Measurements from ENCODE around the gene FAM184B.
A peak's percentile ranks its signal among the peaks of the same experiment; 100 is the strongest.

FAM184B gene

DNA sequence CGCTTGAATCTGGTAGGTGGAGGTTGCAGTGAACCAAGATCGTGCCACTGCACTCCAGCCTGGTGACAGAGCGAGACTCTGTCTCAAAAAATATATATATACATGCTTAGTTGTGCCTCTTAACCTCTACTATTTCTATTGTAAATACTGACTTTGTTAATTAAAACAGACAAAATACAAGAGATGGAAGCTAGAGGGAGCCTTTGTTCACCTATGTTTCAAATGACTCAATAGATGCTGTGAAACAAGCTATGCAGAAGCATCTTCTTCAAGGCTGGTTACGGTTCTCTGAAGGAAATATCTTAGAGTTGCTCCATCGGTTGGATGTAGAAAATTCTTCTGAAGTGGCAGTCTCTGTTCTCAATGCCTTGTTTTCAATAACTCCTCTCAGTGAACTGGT is 35.6 kb upstream of the FAM184B start:
- H3K4me1 ChIP-seq (ENCODE audit: control insufficient read depth, insufficient read depth, low read length) = no peaks in the 10 kb centered on the region
- H3K9me3 ChIP-seq (ENCODE audit: control insufficient read depth, insufficient read depth, low read depth, low read length) = no peaks in the 10 kb centered on the region
- ChIA-PET CTCF (interaction anchor here (0.6 to 1.5 kb wide), 11 partner anchors 10 to 750 kb away, joined by 3 to 6 read pairs (median 3); no protein-coding TSS in a partner anchor), POLR2A (no interaction called here)
- H3K36me3 ChIP-seq (ENCODE audit: control insufficient read depth in 2 of 2, insufficient read depth in 1 of 2, low read length in 2 of 2) = peaks cover 19 to 72% of the 10 kb centered on the region in 2 experiments
- H3K27ac ChIP-seq (ENCODE audit: extremely low read depth, low read depth, low read length) = no peak overlapping the region
- no peak for TF ChIP-seq ZNF404 (tag by site-specific recombination; IDR thresholded peaks at IDR 0.05)
- peak; percentile 17; the same call in 1 of the 2 replicates for TF ChIP-seq ZNF654 (tag by site-specific recombination; IDR thresholded peaks at IDR 0.05; ENCODE audit: low read depth)
- H3K4me3 ChIP-seq (ENCODE audit: low read depth, low read length) = no peak overlapping the region

DNA sequence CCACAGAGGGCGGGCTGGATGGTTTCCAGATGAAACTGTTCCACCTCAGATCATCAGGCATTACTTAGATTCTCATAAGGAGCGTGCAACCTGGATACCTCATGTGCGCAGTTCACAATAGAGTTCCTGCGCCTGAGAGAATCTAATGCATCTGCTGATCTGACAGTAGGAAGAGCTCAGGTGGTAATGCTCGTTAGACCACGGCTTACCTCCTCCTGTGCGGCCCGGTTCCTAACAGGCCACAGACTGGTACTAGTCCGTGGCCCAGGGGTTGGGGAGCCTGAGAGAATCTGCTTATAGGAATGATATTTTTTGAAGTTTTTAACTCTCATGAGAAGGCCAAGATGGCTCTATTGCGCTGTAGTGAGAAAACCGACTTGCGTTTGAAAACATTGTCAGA is 34.7 kb upstream of the FAM184B start:
- POLR2A ChIA-PET = no interaction called here
- no peak overlapping the region for H3K4me3 ChIP-seq (ENCODE audit: low read depth, low read length)
- no peaks in the 10 kb centered on the region for H3K9me3 ChIP-seq (ENCODE audit: control insufficient read depth, insufficient read depth, low read depth, low read length)
- CTCF ChIA-PET = interaction anchor here (0.6 to 1.5 kb wide), 8 partner anchors 11 to 728 kb away, joined by 3 to 6 read pairs (median 3); no protein-coding TSS in a partner anchor
- H3K27ac ChIP-seq (ENCODE audit: extremely low read depth, low read depth, low read length) = no peak overlapping the region
- TF ChIP-seq SCRT1 (tag by site-specific recombination; IDR thresholded peaks at IDR 0.05; ENCODE audit: borderline replicate concordance) (no peak), ZNF768 (tag by site-specific recombination; IDR thresholded peaks at IDR 0.05) (no peak), ZNF112 (tag by site-specific recombination; IDR thresholded peaks at IDR 0.05) (no peak), ZNF621 (tag by site-specific recombination; IDR thresholded peaks at IDR 0.05) (no peak), ZNF341 (tag by site-specific recombination; IDR thresholded peaks at IDR 0.05; ENCODE audit: low read depth) (no peak), MEIS1 (CRISPR knock-in tag; IDR thresholded peaks at IDR 0.05; ENCODE audit: borderline replicate concordance) (no peak), ZNF792 (tag by site-specific recombination; IDR thresholded peaks at IDR 0.05) (no peak), ZNF37A (tag by site-specific recombination; IDR thresholded peaks at IDR 0.05) (no peak), ZNF132 (tag by site-specific recombination; IDR thresholded peaks at IDR 0.05; ENCODE audit: borderline replicate concordance) (no peak), ZNF16 (tag by site-specific recombination; IDR thresholded peaks at IDR 0.05; ENCODE audit: low read depth) (no peak)
- TF ChIP-seq, protein P1, sequence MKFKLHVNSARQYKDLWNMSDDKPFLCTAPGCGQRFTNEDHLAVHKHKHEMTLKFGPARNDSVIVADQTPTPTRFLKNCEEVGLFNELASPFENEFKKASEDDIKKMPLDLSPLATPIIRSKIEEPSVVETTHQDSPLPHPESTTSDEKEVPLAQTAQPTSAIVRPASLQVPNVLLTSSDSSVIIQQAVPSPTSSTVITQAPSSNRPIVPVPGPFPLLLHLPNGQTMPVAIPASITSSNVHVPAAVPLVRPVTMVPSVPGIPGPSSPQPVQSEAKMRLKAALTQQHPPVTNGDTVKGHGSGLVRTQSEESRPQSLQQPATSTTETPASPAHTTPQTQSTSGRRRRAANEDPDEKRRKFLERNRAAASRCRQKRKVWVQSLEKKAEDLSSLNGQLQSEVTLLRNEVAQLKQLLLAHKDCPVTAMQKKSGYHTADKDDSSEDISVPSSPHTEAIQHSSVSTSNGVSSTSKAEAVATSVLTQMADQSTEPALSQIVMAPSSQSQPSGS (tag by site-specific recombination; IDR thresholded peaks at IDR 0.05; ENCODE audit: low read depth) = no peak
- TF ChIP-seq, protein P2, sequence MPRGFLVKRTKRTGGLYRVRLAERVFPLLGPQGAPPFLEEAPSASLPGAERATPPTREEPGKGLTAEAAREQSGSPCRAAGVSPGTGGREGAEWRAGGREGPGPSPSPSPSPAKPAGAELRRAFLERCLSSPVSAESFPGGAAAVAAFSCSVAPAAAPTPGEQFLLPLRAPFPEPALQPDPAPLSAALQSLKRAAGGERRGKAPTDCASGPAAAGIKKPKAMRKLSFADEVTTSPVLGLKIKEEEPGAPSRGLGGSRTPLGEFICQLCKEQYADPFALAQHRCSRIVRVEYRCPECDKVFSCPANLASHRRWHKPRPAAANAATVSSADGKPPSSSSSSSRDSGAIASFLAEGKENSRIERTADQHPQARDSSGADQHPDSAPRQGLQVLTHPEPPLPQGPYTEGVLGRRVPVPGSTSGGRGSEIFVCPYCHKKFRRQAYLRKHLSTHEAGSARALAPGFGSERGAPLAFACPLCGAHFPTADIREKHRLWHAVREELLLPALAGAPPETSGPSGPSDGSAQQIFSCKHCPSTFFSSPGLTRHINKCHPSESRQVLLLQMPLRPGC (tag by site-specific recombination; IDR thresholded peaks at IDR 0.05) = no peak
- TF ChIP-seq, protein P3, sequence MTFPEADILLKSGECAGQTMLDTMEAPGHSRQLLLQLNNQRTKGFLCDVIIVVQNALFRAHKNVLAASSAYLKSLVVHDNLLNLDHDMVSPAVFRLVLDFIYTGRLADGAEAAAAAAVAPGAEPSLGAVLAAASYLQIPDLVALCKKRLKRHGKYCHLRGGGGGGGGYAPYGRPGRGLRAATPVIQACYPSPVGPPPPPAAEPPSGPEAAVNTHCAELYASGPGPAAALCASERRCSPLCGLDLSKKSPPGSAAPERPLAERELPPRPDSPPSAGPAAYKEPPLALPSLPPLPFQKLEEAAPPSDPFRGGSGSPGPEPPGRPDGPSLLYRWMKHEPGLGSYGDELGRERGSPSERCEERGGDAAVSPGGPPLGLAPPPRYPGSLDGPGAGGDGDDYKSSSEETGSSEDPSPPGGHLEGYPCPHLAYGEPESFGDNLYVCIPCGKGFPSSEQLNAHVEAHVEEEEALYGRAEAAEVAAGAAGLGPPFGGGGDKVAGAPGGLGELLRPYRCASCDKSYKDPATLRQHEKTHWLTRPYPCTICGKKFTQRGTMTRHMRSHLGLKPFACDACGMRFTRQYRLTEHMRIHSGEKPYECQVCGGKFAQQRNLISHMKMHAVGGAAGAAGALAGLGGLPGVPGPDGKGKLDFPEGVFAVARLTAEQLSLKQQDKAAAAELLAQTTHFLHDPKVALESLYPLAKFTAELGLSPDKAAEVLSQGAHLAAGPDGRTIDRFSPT (tag by site-specific recombination; IDR thresholded peaks at IDR 0.05) = no peak
- TF ChIP-seq, protein P4, sequence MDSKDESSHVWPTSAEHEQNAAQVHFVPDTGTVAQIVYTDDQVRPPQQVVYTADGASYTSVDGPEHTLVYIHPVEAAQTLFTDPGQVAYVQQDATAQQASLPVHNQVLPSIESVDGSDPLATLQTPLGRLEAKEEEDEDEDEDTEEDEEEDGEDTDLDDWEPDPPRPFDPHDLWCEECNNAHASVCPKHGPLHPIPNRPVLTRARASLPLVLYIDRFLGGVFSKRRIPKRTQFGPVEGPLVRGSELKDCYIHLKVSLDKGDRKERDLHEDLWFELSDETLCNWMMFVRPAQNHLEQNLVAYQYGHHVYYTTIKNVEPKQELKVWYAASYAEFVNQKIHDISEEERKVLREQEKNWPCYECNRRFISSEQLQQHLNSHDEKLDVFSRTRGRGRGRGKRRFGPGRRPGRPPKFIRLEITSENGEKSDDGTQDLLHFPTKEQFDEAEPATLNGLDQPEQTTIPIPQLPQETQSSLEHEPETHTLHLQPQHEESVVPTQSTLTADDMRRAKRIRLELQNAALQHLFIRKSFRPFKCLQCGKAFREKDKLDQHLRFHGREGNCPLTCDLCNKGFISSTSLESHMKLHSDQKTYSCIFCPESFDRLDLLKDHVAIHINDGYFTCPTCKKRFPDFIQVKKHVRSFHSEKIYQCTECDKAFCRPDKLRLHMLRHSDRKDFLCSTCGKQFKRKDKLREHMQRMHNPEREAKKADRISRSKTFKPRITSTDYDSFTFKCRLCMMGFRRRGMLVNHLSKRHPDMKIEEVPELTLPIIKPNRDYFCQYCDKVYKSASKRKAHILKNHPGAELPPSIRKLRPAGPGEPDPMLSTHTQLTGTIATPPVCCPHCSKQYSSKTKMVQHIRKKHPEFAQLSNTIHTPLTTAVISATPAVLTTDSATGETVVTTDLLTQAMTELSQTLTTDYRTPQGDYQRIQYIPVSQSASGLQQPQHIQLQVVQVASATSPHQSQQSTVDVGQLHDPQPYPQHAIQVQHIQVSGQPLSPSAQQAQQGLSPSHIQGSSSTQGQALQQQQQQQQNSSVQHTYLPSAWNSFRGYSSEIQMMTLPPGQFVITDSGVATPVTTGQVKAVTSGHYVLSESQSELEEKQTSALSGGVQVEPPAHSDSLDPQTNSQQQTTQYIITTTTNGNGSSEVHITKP (tag by site-specific recombination; IDR thresholded peaks at IDR 0.05) = no peak
- H3K4me1 ChIP-seq (ENCODE audit: control insufficient read depth, insufficient read depth, low read length) = no peaks in the 10 kb centered on the region
- peaks cover 14 to 65% of the 10 kb centered on the region in 2 experiments for H3K36me3 ChIP-seq (ENCODE audit: control insufficient read depth in 2 of 2, insufficient read depth in 1 of 2, low read length in 2 of 2)
